GM21576 (cell line): Measurements from ENCODE around the gene ATP13A3.
"Not testable (repeated sequence)": the region's sequence is repeated elsewhere in the genome, so short reads cannot be mapped to it uniquely, and the experiment has no call there.

Source experiments
- ATAC-seq: cut with Tn5 transposase; IDR thresholded peaks from one replicate; pipeline ENCODE4 v1.9.1; 2021; ENCODE audit warnings: mild to moderate bottlenecking, moderate library complexity; ENCODE audit not compliant: unreplicated experiment

Gene ATP13A3

DNA sequence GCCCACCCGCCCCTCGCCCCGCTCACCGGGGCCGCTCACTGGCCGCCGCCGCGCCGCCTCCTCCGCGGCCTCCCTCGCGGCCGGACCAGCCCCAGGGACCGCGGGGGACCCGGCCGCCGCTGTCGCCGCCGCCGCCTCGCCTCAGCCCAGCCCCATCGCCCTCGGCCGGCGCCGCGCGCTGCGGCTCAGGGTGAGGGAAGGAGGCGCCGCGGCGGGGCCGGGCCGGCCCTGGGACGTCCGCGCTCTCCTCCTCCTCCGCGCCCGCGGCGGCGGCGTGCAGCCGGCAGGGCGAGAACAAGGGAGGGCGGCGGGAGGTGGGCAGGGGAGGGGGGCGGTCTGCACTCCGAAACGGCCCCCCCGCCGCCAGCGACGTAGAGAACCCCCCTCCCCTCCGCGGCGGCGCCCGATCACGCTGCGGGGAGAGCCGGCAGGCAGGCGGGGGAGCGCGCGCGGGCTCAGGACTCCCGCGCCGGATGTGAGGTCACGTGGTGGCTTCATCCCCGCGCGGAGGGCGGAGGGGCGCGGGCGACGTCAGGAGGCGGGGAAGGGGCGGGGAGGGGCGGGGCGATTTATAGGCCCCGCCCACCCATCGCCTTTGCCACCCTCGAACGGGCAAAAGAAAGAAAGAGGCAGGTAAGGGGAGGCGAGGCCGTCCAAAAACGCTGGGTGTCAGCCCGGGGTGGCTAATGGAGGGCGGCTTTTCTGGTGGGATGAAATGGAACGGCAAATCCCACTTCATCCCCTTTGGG, at the start of gene ATP13A3:
ATP13A3 (minus strand) TSS at position 463 of the 749 bp plus-strand sequence. CDS start 24,812 bp downstream, outside the sequence.
- ATAC-seq: peak; percentile 57

DNA sequence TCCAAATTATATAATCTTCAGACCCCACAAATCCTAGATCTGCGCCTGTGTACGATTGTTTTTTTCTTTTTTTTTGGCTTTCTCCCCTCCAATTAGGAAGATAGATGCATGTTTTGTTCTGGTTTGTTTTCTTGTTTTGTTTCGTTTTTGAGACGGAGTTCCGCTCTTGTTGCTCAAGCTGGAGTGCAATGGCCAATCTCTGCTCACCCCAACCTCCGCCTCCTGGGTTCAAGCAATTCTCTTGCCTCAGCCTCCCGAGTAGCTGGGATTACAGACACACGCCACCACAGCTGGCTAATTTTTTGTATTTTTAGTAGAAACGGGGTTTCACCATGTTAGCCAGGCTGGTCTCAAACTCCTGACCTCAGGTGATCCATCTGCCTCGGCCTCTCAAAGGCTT, 48.4 kb upstream of the ATP13A3 start:
- not testable (repeated sequence) for ATAC-seq

DNA sequence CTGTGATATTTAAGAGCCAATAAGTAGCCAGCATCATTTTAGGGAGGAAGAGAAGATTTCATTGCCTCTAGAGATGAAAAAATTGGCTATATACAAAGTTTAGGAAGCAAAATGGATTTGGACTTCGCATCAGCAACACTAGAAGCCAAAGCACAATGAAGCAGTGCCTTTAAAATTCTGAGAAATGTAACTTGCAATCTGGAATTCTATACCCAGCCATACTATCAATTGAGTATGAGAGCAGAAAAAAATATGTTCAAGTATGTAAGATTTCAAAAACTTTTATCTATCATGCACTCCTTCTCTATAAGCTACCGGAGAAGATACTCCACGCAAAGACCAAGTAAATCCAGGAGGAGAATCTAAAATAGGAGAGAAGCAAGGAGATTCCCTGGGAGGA, 47.4 kb upstream of the ATP13A3 start:
- ATAC-seq: no peak

DNA sequence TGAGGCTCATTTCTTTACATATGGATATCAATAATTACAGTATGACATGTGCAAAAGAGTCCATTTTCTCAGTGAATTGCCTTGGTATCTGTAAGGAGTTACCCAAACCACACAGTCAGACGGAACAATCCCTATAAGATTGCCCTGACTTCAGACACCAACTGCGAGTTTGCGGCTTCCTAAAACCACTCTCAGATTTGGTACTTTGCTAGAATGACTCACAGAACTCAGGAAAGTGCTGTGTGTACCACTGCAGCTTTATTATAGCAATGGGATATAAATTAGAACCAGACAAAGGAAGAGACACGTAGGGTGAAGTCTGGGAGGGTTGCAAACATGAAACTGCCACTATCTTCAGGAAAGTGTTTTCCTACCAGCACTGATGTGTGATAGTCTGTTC, 45.8 kb upstream of the ATP13A3 start:
- no peak for ATAC-seq

DNA sequence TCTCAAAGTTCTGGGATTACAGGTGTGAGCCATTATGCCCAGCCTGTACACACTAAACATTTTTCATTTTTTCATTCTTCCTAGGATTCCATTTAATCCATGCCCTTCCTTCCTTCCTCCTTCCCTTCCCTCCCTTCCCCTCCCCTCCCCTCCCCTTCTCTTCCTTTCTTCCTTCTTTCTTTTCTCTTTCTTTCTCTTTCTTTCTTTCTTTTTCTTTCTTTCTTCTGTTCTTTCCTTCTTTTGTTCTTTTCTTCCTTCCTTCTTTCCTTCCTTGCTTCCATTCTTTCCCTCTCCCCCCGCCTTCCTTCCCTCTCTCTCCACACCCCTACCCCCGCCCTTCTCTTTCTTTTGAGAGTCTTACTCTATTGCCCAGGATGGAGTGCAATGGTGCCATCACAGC, 40.9 kb upstream of the ATP13A3 start:
- no peak for ATAC-seq

DNA sequence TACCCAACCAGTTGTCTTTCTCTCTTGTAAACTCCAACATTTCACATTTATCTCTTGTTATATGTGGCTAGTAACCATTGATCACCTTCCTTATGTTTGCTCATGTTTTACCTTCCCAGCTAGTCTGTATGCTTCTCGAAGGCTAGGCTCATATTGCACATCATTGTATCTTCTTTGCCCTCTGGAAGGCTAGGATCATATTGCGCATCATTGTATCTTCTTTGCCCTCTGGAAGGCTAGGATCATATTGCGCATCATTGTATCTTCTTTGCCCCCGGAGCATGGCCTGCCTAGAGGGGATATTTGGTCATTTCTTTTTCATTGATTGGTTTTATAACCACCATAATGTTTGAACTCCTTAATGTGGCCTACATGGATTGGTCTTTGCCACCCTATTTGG, 39.4 kb upstream of the ATP13A3 start:
- no peak for ATAC-seq

DNA sequence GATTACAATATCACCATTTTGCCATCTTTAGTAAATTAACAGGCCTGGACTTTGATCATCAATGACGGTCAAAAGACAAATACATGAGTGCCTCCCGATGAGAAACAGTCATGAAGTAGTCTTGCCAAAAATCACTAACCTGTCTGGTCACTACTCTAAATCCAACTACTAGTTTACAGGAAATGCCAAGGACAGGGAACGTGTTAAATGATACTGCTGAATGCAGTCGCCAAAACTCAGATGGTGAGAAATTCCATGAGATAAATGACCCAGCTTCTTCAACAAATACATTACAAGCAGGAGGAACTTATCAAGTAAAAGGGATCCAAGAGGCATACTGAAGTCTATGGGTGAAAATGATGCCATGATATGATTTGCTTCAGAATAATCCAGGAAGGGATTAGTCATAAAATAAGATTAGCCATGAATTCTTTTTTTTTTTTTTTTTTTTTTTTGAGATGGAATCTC, 35.8 kb upstream of the ATP13A3 start:
- ATAC-seq: no peak

DNA sequence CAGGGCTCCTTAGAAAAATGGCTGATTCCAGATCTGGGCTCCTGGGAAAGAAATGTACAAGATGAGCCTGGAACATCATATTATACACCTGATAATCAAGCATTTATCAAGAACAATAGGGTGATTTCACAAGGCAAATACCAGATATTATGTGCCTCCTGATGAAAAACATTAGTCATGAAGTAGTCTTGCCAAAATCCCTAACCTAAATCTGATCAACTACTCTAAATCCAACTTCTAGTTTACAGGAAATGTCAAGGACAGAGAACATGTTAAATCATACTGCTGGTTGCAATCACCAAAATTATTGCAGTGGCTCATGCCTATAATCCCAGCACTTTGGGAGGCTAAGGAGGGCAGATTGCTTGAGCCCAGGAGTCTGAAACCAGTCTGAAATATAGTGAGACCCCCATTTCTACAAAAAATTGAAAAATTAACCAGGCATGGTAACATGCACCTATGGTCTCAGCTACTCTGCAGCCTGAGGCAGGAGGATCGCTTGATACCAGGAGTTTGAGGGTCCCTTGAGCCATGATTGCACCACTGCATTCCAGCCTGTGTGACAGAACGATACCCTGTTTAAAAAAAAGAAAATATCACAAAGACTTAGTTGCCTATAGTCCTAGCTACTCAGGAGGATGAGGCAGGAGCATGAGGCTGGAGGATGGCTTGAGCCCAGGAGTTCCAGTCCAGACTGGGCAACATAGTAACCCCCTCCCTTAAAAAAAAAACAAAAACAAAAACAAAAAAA, 34.9 kb upstream of the ATP13A3 start:
- ATAC-seq: no peak

DNA sequence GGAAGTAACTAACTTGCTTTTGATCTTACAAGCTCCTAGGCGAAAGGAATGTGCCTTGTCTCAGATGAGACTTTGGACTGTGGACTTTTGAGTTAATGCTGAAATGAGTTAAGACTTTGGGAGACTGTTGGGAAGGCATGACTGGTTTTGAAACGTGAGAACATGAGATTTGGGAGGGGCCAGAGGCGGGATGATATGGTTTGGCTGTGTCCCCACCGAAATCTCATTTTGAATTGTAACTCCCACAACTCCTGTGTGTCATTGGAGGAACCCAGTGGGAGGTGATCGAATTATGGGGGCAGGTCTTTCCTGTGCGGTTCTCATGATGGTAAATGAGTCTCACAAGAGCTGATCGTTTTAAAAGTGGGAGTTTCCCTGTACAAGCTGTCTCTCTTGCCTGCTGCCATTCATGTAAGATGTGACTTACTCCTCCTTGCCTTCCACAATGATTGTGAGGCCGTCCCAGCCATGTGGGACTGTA, 33.9 kb upstream of the ATP13A3 start:
- peak; percentile 52 for ATAC-seq

DNA sequence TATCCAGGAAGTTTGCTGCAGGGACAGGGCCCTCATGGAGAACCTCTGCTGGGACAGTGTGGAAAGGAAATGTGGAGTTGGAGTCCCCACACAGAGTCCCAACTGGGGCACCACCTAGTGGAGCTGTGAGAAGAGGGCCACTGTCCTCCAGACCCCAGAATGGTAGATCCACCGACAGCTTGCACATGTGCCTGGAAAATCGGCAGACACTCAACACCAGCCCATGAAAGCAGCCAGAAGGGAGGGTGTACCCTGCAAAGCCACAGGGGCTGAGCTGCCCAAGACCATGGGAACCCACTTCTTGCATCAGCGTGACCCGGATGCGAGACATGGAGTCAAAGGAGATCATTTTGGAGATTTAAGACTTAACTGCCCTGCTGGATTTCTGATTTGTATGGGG, 33.4 kb upstream of the ATP13A3 start:
- not testable (repeated sequence) for ATAC-seq

DNA sequence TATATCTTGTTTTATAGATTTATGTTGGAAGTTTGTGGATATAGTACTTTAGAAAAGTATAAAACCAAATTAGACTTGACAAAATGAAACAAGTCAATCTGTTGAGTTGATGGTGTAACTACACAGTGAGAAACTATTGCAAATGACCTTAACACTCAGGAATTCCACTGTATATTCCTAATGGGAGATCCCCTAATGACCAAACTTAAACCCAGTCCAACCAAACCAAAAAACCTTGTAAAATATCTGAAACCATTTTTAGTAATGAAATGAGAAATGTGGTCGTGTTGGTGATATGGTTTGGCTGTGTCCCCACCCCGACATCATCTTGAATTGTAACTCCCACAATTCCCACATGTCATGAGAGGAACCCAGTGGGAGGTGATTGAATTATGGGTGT, 31.9 kb upstream of the ATP13A3 start:
- no peak for ATAC-seq

DNA sequence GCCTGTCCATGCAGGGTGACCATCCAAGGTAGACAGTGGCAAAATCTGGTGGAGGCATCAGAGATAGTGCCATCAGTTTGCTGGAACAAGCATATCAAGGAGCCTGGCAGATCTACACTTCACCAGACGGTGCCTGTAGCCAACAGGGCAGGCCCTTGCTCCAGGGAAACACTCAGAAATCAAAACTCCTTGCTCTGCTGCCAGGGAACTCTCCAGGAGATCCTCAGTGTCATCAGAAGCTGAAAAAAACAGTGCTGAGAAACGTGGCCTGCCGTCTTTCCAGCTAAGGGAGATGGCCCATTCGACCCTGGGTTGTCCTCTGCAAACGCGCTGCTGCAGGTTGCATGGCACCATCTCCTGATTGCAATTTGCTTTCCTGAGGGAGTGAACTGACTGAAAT, 30.5 kb upstream of the ATP13A3 start:
- no peak for ATAC-seq

DNA sequence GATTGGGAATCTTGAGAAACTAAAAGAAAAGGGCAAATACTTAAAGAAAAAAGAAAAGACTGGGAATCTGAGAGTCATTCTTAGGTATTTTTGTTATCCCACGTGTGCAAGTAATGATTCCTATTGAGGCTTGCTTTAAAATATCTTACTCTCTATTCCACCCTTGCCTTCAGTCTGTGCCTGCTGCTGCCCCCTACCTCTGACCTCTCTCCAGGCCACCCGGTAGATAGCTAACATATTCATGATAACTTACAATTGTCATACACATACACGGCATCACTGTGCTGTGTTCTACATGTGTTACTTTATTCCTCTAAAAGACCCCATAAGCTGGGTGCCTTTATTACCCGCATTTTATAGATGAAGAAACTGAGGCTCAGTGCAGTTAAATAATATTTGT, 27.8 kb upstream of the ATP13A3 start:
- ATAC-seq: no peak

DNA sequence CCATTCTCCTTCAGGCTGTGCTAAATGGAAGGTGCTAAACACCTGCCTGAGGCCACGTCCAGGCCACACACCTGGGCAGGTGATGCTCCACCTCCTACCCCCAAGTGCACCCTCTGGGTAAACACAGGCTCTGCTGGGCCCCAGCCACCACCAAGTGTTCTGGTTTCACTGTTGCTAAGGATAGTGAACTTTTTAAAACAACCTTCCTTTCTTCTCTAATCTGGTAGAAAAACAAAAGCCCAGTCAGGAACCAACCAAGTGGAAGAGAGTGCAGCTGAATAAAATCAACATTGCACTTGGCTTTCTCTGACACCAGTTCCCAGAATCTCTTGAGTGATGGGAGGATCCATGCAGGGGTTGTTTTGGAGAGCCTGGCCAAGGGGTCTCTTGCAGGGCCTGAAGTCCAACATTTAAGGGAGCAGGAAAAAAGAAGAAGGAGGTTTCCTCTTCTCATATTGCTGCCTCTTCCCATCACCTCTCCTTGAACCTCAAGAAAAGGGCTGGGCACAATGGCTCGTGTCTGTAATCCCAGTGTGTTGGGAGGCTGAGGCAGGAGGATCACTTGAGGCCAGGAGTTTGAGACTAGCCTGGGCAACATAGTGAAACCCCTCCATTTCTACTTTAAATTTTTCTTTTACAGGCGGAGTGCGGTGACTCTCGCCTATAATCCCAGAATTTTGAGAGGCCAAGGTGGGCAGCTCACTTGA, 26.2 kb upstream of the ATP13A3 start:
- no peak for ATAC-seq

DNA sequence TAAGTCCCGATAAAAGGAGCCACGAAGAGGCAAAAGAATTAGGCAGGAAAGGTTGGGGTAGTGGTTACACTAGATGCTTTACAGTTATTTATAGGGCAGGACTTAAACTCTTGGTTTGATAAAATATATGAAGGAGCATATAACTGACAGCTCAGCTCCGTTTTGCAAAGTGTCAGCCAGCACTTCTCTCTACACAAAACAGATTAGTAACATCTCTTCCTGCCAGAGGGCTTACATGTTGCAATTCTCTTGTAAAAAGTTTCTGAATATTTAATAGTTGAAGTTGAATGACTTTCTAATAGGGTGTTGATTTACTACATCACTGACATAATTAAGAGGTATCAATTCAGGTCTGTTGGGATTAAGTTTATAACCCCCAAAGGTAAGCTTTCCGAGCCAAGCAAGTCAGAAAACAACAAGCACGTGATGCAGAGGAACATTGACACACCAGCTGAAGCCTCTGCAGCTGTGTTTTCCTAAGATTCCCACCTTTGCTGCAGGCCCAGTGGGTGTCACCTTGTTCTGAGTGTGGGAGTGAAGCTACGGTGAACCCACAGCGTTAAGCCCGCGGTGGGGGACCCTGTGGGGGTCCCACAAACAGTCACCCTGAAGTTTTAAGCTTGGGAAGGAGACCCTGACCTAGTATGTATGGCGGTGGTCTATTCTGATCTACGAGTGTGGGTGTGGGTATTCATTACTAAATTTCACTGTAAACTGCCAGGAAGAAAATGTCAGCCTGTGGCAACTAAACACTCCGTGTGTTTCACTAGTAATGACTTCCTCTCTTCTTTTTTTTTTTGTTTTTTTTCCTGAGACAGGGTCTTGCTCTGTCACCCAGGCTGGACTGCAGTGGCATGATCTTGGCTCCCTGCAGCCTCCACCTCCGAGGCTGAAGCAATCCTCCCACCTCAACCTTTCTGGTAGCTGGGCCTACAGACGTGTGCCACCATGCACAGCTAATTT, 22.0 kb upstream of the ATP13A3 start:
- ATAC-seq: no peak

DNA sequence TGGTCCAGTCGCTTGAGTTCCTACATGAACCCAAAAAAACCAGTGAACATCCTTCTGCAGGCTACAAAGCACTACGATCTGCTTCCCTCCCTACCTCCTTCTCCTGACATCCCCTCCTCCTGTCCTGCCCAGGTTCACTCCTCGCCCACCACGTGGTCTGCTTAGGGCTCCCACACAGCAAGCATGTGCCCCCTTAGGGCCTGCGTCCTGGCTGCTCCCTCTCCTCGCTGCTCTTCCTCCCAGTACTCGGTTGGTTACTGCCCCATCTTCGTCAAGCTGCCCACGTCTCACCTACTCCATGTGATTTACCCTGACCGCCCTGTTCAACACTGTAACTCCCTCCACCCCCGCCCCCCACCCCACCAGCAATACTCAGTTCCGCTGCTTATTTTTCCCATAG, 20.8 kb upstream of the ATP13A3 start:
- ATAC-seq: no peak

DNA sequence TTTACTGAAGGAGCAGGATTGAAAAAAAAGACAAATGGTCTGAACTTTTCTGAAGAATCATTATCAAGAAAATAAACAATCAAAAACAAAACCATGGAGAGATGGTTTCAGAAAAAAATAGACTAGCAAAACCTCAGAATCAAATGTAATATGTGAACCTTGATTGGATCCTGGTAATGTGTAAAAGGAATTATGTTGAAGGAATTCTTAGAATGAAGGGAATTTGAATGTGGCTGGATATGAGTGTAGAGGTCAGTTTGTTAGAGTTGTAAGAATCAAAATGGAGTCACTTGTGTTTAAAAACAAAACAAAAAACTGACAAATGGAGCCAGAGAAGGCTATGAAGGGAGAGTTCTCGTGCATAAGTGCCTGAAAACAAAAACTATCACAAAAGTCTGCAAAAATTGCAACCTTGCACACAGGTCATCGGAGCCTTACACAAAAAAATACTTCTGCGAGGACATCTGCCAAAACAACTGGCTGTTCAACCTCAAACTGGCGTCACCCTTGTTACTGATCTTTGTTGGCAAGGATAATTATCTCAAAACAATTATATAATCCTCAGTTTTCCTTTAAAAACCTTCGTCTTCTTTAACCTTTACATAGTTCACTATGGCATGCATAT, 19.1 kb upstream of the ATP13A3 start:
- ATAC-seq: no peak

DNA sequence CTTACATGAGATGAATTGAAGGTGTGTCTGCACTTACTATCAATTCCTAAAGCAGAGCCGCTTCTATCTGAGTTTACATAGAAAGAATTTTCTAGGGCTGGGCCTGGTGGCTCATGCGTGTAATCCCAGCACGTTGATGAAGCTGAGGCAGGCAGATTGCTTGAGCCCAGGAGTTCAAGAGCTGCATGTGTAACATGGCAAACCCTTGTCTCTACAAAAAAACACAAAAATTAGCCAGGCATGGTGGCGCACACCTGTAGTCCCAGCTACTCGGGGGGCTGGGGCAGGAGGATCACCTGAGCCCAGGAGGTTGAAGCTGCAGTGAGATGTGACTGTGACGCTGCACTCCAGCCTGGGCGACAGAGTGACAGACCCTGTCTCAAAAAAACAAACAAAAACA, 18.1 kb upstream of the ATP13A3 start:
- no peak for ATAC-seq

DNA sequence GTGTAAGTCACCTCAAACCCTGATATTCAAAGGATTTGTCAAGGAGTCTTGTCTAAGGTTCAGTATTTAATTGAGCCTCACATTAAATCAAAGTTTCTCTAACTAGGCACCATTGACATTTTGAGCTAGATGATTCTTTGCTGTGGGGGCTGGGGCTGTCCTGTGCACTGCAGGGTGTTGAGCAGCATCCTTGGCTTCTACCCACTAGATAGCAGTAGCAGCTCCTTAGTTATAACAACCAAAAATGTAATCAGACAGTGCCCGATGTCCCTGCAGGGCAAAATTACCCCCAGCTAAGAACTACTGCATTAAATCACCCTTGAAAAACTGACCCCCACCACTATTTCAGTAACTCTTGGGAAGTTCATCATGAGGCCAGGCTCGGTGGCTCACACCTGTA, 17.3 kb upstream of the ATP13A3 start:
- ATAC-seq: no peak

DNA sequence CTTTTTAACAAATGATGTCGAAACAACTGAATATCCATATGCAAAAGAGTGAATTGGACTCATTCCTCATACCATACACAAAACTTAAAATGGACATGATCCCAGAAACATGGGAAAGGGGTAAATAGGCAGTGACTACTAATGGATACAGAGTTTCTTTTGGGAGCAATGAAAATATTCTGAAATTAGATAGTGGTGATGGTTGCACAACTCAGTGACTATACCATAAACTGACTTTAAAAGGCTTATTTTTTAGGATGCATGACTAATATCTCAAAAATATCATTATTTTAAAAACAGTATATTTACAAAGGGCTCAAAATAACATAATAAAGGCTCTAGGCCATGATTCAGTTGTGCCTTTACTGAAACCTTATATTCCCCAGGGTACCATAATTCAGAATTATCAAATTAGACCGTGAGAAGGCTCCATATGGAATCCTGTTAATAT, 16.3 kb upstream of the ATP13A3 start:
- no peak for ATAC-seq
